NCI-H82 (cell line): ENCODE results near the gene ERICH6.
"Not testable (repeated sequence)": the region's sequence is repeated elsewhere in the genome, so short reads cannot be mapped to it uniquely, and the experiment has no call there.

Source experiments
- DNase-seq: peaks from one replicate; lab custom pipeline; 2025; lab: John Stamatoyannopoulos, UW

The ERICH6 gene

GRCh38 chr3:150682279-150682678, 21.4 kb downstream of the ERICH6 start:
- no peak for DNase-seq

GRCh38 chr3:150681057-150681456, 22.7 kb downstream of the ERICH6 start:
- DNase-seq: no peak

GRCh38 chr3:150680562-150680961, 23.2 kb downstream of the ERICH6 start:
- DNase-seq: peak; percentile 46

GRCh38 chr3:150675587-150675986, 28.1 kb downstream of the ERICH6 start:
- DNase-seq: no peak

GRCh38 chr3:150673966-150674365, 29.8 kb downstream of the ERICH6 start:
- DNase-seq: no peak

GRCh38 chr3:150666167-150666566, 37.6 kb downstream of the ERICH6 start:
- DNase-seq: no peak

GRCh38 chr3:150663461-150663860, 40.3 kb downstream of the ERICH6 start:
- peak; percentile 45 for DNase-seq

GRCh38 chr3:150662410-150663200, 41.1 kb downstream of the ERICH6 start:
- DNase-seq: no peak

GRCh38 chr3:150656316-150656715, 47.4 kb downstream of the ERICH6 start:
- DNase-seq: no peak

GRCh38 chr3:150653110-150653561, 50.6 kb downstream of the ERICH6 start:
- no peak for DNase-seq

- no peak for DNase-seq
These were observed 63.5 kb downstream of the ERICH6 start for GRCh38 chr3:150640256-150640655.

GRCh38 chr3:150639262-150639661, 64.5 kb downstream of the ERICH6 start:
- DNase-seq: no peak

- DNase-seq: no peak
These were observed 67.5 kb downstream of the ERICH6 start for GRCh38 chr3:150636258-150636657.

- no peak for DNase-seq
These were observed 68.2 kb downstream of the ERICH6 start for GRCh38 chr3:150635526-150635925.

GRCh38 chr3:150635076-150635475, 68.6 kb downstream of the ERICH6 start:
- peak; percentile 58 for DNase-seq

GRCh38 chr3:150631515-150632221, 72.1 kb downstream of the ERICH6 start:
- no peak for DNase-seq

GRCh38 chr3:150627557-150627956, 76.2 kb downstream of the ERICH6 start:
- no peak for DNase-seq

GRCh38 chr3:150626148-150626930, 77.4 kb downstream of the ERICH6 start:
- no peak for DNase-seq

- no peak for DNase-seq
These were observed 79.8 kb downstream of the ERICH6 start for GRCh38 chr3:150623945-150624344.

- DNase-seq: not testable (repeated sequence)
These were observed 80.8 kb downstream of the ERICH6 start for GRCh38 chr3:150622955-150623354.

GRCh38 chr3:150620002-150620689, 83.6 kb downstream of the ERICH6 start:
- no peak for DNase-seq
